HG02798 (cell line): Measurements from ENCODE around the gene LYL1.
A peak's percentile ranks its signal among the peaks of the same experiment; 100 is the strongest.

ENCODE experiments used
- ATAC-seq: cut with Tn5 transposase; IDR thresholded peaks from one replicate; pipeline ENCODE4 v1.9.1; 2021; ENCODE audit warnings: mild to moderate bottlenecking; ENCODE audit not compliant: unreplicated experiment, poor library complexity

LYL1 gene

DNA sequence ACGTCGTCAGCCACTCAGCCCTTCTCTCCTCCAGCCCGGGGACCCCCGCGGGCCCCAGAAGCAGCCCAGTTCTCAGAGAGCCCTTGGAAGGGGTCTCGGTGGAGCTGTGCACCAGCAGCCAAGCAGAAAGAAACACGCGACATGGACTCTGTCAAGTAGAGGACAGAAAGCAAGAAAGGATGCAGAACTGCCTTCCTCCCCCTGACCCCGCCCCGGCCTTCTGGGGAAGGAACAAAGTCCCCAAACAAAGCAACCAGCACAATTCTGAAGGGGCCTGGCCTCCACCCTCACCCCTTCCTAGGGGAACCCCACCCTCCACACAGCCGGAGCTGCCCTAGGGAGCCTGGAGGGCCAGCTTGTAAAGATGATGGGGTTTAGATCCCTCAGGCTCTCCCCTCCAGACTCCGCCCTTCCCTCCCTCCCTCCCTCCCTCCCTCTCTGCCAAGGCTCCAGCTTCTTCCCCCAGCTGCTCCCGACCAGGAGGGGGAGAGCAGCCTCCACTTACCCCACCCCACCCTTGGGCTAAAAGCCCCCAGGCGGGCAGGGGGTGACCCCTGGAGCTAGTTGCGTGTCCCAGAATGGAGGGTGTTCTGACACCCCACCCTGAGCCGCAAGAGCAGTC is 7.8 kb downstream of the LYL1 start:
- no peak for ATAC-seq

DNA sequence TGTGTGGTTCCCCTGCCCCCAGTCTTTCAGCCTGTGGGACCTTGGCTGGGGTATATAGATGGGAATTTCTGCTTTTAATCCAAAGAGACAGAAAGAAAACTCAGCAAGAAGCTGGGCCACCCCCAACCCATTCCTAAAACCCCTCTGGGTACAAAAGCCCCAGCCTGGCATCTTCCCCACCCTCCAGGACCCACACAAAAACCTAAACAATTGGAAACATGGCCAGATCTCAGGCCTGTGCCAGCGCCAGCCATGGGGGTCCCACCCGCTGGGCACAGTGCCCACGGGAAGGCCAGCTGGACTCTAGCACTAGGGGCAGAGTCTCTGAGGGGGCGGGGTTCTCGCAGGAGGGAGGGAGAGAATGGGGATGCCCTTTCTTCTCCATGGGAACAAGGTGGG is 8.6 kb downstream of the LYL1 start:
- ATAC-seq, result no peak

DNA sequence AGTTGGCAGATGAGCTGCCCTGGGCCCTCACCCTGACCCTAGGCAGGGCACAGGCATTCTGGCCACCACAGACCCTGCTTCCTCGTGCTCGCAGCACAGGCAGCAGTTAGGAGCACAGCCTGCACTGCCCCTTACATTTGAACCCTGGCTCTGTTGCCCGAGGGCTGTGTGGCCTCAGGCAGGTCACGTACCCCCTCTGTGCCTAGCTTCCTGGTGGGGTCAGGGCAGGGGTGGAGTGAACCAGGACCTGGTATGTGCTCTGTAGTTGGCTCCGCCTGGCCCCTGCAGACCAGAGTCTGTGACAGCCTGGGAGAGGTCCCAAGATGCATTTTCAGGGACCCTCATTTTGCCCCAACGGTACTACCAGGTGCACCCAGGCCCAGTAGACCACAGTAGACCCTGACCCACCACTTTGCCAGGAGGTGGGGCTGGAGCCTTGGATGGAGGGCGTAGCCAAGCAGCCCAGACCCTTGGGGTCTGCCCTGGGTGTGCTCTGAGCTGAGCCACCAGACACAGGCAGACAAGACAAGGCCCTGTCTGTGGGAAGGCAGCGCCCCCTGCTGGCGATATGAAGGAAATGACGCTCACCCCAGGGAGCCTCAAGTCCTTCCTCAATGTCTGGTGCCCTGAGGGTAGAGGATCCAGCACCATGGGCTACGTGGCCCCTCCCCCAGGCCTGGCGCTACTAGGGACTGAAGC is 9.1 kb downstream of the LYL1 start:
- ATAC-seq, result peak; percentile 53

DNA sequence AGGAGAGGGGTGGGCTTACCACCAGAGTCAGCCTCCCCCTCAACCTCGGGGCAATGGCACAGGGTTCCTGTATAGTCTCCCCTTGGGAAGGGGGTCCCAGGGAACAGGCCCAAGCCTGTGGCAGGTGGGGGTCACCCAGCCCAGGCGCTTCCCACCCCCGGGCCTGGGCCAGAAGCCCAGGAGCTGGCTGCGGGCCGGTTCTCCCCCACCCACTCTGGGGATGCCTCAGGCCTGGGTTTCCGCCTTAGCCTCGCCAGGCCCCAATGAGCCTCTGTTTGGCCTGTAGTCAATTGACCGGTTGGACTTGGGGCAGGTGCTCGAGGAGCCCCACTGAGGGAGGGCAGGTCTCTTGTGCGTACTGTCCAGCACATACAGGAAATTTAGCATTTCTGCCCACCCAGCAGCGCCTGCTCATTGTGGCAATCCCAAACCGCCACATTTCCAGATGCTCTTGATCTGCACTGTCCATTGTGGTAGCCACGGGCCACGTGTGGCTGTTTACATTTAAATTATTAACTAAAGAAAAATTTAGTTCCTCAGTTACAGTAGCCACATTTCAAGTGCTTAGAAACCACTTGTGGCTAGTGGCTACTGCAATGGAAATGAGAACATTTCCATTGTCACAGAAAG is 9.9 kb downstream of the LYL1 start:
- ATAC-seq, result no peak

DNA sequence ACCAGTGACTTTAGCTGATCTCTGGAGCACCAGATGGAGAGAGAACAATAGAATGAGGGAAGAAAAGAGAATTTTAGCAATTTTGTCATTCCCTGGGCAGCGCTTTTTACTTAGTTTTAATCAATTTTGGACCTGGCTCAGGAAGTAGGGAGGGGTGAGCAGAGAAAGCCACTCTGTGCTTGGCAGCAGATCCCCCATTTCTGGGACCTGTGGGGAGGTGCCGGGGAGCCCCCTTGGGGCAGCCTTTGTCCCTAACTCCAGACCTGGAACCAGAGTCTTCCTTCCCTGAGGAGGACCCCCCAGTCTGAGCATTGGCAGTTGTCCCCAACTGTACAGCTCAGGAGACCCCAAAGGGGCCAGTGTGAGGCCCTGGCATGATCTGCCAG is 10.5 kb downstream of the LYL1 start:
- no peak for ATAC-seq

DNA sequence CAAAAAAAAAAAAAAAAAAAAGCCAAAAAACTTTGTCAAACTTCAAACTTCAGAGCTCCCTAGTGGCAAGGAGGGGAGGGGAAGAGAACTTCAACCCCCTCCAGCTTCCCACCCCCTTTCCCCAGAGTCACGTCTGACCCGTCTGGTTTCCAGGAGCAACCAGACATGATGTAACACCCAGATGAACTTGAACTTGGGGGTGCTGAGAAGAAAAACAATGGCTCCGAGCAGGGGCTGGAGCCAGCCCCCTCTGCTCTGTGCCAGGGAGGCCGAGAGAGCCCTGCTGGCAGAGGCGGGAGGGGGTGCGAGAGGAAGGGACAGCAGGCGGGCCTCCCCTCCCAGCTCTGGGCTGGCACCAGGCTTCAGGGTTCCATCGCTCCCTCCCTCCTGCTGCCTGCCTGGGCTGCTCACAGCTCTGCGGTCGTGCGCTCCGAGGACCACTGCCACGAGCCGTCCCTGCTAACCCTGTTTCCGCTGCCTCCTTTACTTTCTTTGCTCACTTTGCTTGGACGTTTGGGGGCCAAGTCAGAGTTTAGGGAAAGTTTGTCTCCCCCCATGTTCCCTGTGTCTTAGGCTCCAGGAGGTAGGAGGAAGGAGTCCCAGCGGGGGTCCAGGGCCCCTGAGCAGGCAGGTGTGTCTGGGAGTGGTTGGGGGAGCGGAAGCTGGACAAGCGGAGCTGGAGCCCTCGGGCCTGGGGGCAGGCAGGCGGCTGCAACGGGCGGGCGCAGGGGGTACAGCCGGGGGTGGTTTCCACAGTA is 11.1 kb downstream of the LYL1 start:
- no peak for ATAC-seq

DNA sequence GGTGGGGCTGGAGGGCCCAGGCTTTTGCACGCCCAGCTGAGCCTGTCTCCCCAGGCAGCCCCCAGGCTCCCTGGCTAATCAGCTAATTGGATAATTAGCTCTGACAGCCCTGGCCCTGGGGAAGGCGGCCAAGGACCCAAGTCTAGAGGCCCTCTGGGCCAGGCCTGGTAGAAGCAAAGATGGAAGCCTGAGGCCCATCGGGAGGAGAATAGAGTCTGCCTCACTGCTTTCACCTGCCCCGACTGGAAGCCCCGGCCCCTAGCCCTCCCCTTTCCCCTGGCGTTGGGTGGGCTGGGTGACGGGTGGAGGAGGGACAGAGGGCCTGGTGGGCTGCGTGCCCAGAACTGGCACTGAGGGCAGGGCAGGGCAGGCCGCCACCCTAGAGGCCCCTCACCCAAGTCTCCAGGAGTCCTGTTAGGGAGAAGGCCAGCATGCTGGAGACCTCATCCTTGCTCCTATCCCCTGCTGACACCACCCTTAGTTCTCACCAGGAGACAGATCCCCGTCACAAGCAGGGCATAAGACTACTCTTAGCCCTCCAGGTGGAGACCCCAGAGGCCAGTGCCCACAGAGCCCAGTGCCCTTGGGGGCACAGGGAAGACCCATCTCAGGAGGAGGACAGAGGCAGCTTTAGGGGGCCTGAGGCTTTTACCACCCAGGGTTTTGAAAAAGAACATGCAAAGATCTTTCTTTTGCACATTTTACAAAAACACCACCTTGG is 12.0 kb downstream of the LYL1 start:
- no peak for ATAC-seq

DNA sequence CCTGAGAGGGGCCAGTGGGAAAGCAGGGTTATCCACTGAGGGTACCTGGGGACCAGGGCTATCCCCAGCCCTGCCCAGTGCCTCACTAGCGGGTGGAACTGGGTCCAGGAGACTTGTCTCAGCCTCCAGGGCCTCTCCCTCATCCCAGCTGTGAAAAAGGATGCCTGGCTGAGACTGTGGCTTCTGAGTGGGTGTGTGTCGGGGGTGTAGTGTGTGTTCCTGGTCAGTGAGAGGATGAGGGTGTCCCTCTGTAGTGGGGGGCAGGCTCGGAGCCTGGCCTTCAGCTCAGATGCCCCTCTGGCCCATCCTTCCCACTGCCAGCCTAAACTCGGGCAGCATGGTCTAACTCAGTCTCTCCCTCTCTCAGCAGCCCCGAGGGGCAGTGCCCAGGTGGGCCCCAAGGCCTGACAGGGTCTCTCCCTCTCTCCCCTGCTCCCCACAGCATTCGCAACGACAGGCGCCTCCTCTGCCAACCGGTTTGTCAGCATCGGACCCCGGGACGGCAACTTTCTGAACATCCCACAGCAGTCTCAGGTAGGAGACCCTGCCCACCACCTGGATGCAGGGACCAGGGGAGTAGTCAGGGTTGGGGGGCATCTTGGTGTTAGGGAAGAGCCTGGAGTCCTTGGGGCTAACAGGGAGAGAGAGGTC is 12.7 kb downstream of the LYL1 start:
- no peak for ATAC-seq

DNA sequence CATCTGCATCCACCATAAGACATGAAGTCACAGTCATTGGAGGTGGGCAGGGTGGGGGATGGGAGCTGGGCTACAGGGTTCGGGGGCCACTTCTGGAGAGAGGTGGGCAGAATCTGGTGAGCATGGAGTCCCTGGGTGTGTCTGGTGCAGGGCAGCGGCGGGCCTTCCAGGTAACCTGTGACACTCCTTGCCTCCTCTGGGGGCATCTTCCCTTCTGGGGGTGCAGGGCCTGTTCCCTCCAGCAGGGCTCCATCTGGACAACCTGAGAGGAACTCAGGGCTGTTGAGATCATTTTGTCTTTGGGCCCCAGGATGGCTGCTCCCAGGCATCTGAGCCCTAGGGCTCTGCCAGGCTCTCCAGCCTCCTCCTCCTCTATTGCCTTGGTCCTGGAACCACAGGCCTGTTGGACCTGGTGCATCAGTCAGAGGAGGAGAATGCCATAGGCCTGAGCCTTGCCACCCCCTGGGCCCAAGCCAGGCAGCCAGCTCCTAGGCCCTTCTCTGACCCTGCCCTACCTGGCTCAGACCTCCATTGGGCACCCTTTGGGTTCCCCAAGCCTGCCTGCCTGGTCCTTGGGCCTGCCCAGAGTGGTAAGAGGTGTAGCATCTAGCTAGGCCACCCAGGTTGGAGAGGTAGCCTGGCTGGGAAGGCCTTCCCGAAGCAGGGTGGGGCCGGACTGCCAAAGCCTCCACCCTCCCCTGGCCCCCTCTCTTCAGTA is 13.4 kb downstream of the LYL1 start:
- no peak for ATAC-seq

DNA sequence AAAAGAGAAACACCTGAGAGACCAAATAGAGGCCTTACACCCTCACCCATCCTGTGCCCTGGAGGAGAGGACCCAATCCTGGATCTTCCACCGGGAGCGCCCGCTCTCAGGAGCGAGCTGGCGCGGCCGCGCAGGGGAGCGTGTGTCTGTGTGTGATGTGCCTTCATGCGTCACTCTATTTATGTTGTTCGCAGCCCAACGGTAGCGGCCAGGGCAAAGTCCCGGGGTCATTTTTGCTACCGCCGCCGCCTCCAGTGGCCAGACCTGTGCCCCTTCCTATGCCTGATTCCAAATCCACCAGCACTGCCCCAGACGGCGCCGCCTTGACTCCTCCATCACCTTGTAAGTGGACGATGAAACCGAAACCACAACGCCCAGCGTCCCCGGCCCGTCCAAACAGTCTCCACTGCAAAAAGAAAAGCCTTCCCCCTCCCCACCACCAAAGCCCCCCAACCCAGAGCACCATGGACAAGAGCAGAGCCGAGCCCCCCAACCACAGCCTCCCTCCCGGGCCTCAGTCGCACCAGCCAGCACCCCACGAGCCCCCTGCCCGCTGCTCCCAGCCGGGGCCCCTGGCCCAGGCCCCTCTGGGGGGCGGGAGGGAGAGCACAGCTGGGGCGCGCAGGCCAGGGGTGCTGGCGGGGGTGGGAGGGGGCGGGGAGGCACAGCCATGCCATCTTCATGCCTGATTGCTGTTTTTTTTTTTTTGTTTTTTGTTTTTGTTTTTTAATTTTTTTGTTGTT is 14.7 kb downstream of the LYL1 start:
- ATAC-seq, result no peak

DNA sequence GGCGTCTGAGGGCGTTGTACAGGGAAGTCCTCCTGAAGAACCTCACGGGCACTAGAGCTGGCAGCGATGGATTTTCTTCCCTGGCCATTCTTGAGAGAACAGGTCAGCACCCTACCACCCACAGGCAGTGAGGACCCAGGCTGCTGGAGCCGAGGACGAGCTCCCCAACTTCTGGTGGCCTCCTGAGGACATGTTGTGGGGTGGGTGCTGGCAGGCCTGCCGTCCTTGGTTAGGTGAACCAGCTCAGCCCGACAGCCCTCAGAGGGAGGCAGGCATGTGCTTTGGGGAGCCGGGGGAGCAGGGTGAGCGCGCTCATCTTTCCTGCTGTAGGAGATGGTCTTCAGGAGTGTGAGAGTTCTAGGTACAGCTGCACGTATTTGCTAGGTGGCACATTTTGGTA is 15.4 kb downstream of the LYL1 start:
- ATAC-seq, result no peak

DNA sequence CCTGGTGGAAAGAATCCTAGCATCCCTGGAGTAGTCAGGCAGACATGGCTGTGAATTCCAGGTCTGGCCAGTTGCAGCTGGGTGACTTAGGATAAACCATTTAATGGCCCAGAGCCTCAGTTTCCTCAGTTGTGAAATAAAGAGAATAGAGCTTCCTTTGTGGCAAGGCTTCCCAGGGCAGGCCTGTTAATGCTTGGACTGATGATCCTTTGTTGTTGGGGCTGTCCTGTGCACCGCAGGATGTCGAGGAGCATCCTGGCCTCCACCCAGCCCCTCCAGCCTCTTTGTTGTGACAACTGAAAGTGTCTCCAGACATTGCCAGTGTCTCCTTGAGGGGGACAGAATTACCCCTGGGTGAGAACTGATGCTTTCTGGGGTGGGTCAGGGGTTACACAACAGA is 16.3 kb downstream of the LYL1 start:
- ATAC-seq, result no peak

DNA sequence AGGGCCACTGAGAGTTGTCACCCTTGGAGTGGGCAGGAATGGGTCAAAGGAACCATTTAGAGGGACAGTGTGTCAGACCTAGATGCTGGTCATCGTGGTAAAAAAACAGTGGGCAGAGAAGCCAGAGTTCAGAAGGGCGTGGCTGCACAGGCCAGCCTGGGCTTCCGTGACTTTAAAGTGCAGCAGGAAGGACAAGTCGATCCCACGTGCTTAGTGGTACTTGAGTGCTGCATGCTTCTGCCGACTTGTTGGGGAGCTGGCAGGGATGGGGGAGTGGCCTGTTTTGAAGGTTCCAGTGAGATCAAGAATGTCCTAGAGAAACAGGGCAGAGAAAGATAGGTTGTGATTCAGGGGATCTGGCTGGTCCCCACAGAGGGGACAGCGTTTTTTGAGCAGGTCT is 17.0 kb downstream of the LYL1 start:
- no peak for ATAC-seq

DNA sequence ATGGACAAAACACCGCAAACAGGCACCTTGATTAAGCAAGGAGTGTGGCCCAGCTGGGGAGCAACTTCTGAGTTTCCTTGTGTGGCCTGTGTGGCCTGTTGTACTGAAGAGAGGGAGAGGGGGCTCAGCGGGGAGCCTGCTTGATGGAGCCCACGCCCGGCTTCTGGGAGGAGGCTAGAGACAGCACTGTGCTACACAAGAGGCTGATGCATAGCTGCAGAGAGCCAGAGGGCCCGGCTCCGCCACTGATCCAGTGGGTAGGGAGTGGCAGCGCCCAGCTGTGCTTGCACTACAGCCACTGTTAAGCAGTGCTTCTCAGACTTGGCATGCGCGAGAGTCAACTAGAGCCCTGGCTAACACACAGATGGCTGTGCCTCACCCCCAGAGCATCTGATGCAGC is 19.0 kb downstream of the LYL1 start:
- ATAC-seq, result no peak

DNA sequence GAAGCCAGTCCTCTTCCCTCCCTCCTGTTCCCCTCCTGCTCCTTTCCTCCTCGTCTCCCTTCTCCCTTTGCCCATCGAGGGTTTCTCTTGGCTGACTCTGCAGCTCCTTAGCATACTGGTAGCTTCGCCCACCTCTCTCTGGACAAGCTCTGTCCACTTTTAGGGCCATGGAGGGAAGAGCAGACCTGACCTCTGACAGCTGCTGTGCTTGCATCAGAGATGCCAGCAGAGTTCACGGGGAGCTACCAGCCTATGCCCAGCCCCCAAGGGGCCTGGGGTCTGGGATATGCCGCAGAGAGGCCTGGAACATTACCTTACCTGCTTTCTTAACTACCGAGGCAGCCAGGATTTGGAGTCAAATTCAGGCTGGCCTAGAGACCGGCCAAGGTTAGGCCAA is 19.7 kb downstream of the LYL1 start:
- no peak for ATAC-seq

DNA sequence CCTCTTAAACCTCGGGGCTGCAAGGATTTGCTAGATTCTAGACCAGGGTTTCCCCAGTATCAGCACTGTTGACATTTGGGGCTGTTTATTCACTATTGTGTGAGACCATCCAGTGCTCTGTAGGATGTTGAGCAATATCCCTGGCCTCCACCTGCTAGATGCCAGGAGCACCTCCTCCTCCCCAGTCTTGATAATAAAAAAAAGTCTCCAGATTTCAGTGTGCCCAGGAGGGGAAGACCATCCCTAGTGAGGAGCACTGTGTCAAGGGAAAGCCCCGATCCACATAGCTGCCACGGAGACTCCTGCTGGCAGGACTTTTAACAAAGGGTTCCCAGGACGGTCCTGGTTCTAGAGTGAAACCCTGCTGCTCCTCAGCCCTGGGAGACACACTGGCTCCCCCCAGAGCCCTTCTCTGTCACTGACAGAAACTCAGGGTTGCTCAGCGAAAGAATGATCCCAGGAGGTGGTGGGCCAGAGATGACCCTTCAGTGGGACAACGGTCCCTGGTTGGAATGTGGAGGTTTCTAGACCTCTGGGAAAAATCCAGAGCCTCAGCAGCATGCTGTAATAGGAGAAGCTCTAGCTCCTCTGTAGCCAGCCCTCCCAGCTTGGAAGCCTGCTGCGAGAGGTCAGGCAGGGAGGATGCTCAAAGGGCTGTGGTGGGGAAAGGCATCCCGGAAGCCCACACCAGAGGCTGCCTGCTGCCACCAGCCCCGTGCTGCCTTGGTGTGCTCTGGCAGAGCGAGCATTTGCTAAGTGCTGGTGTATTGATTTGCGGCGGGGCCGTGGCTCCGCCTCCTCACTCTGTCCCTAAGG is 20.3 kb downstream of the LYL1 start:
- ATAC-seq, result no peak

DNA sequence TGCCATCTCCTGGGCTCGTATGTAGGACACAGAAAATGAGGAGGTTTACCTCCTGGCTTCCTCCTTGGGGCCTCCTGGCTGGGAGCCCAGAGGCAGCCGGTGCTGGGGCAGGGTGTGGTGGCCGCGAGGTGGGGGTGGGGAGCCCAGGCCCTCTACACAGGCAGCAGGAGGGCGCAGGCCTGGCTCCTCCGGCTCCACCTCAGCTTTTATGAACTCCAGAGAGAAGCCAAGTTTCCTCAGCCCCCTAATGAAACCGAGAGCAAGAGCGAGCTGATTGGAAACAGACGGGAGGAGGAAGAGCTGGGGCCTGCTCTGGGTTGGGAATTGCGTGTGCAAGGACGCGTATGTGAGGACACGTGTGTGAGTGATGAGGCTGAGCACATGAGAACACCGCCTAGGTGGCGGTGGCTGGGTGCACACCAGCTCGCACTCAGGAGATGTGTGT is 23.1 kb downstream of the LYL1 start:
- no peak for ATAC-seq
